Esophagus squamous epithelium (tissue), 5 donors: ENCODE data around the gene FRA10AC1. TPM values are rescaled to one million over a fixed set of nuclear protein-coding genes. Genes with fewer than 3 reads are reported as not detected.

ENCODE experiments used
- DNase-seq: peaks from one replicate; lab custom pipeline; 2025; lab: John Stamatoyannopoulos, UW
- H3K27ac ChIP-seq, 4 donors: fragments of 200-600 bp; sonication (generic); one replicate each; pipeline ENCODE4 v1.5.1; 2016 to 2019; ENCODE audit warnings: mild to moderate bottlenecking in 1 of 4
- H3K27me3 ChIP-seq, 4 donors: fragments of 200-600 bp; sonication (generic); 1 replicate in 3 of 4; 2 replicates in 1 of 4; pipeline versions ENCODE4 v1.5.1 to v1.6.0; 2017 to 2021; ENCODE audit warnings: antibody characterized with exemption in 1 of 4
- H3K36me3 ChIP-seq, 3 donors: fragments of 200-600 bp; sonication (generic); one replicate each; pipeline ENCODE4 v1.5.1; 2016 to 2019
- H3K4me1 ChIP-seq, 3 donors: fragments of 200-600 bp; sonication (generic); one replicate each; pipeline ENCODE4 v1.5.1; 2017 to 2019
- H3K4me3 ChIP-seq, 4 donors: fragments of 200-600 bp; sonication (generic); 1 replicate in 3 of 4; 2 replicates in 1 of 4; pipeline ENCODE4 v1.5.1; 2016 to 2019; ENCODE audit warnings: mild to moderate bottlenecking in 2 of 4, moderate library complexity in 1 of 4
- H3K9me3 ChIP-seq, 3 donors: fragments of 200-600 bp; sonication (generic); one replicate each; pipeline ENCODE4 v1.5.1; 2016 to 2019
- POLR2A ChIP-seq, 4 donors: fragments of 450-650 bp; IDR thresholded peaks; one replicate each; pipeline ENCODE4 v1.6.1; 2017; ENCODE audit warnings: antibody characterized with exemption in 4 of 4, mild to moderate bottlenecking in 4 of 4, moderate library complexity in 3 of 4
- WGBS, 2 donors: methylation state at CpG; one replicate each; pipeline ENCODE4 v1.1.5; 2018; 5-methylcytosine and 5-hydroxymethylcytosine counted together
- intact Hi-C: fragments of 100-400 bp; cut with DNase I; formaldehyde crosslinking; loops from one replicate; pipeline ENCODE4 v1.15.0; 2022
- total RNA-seq, 4 donors: library from RNA; depleted of rRNA; stranded (reverse); fragments of >200 nt; gene quantifications; one replicate each; pipeline ENCODE4 v1.1.0, GENCODE V29; 2016
- TF ChIP-seq, protein P1 (sequence below), 6 experiments: fragments of 450-650 bp in 4 of 6; fragments of 200-600 bp in 2 of 6; sonication (generic) in 2 of 6; IDR thresholded peaks; one replicate each; pipeline ENCODE4 v1.5.1; 2016 to 2019; ENCODE audit warnings: antibody characterized with exemption in 6 of 6, mild to moderate bottlenecking in 4 of 6, moderate library complexity in 4 of 6
- donor health status: DM: yes; HTN: yes; CAD: no.

The FRA10AC1 gene
- total RNA-seq, 4 donors from 2014 or later, result 5.0 to 12.0 (median 5.9) TPM

- DNase-seq, result no peak
- Histone ChIP-seq H3K9me3 (no peaks in the 10 kb centered on the region), H3K4me3 (no peak overlapping the region), H3K27ac (no peak overlapping the region), H3K4me1 (no peaks in the 10 kb centered on the region), H3K36me3 (no peaks in the 10 kb centered on the region), H3K27me3 (no peaks in the 10 kb centered on the region)
- WGBS, 2 donors, result 84 to 88% methylated on average over 1 of the region's 1 CpG
- TF ChIP-seq, protein P1, sequence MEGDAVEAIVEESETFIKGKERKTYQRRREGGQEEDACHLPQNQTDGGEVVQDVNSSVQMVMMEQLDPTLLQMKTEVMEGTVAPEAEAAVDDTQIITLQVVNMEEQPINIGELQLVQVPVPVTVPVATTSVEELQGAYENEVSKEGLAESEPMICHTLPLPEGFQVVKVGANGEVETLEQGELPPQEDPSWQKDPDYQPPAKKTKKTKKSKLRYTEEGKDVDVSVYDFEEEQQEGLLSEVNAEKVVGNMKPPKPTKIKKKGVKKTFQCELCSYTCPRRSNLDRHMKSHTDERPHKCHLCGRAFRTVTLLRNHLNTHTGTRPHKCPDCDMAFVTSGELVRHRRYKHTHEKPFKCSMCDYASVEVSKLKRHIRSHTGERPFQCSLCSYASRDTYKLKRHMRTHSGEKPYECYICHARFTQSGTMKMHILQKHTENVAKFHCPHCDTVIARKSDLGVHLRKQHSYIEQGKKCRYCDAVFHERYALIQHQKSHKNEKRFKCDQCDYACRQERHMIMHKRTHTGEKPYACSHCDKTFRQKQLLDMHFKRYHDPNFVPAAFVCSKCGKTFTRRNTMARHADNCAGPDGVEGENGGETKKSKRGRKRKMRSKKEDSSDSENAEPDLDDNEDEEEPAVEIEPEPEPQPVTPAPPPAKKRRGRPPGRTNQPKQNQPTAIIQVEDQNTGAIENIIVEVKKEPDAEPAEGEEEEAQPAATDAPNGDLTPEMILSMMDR (IDR thresholded peaks at IDR 0.05), result no peak
- TF ChIP-seq POLR2A (IDR thresholded peaks at IDR 0.05), result no peak
- intact Hi-C loops, result no loop called here
Measured at GRCh38 chr10:93652857-93653256, 49.5 kb downstream of the FRA10AC1 start.

DNA sequence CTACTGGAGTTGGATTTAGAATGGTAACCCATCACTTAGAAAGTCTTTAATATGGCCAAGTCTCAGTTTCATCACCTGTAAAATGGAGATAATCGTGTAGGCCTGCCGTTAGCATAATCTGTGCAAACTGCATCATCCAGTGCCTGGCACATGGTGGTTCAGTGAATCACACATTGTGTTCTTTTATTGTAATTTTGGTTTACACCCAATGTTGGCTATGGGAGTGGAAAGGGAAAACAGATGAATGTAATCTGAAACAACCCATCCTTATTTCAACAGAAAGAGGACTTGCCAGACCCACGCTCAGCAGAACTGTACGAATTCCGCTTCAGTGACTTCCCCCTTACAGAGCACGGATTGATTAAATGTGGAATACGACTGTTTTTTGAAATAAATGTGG is 62.6 kb downstream of the FRA10AC1 start:
- H3K4me3 ChIP-seq, result no peak overlapping the region
- no peak for TF ChIP-seq POLR2A (IDR thresholded peaks at IDR 0.05)
- TF ChIP-seq, protein P1 (IDR thresholded peaks at IDR 0.05), result no peak
- H3K36me3 ChIP-seq, result no peaks in the 10 kb centered on the region
- H3K4me1 ChIP-seq, result no peaks in the 10 kb centered on the region
- no peaks in the 10 kb centered on the region for H3K9me3 ChIP-seq
- 80 to 87% methylated on average over 7 of the region's 7 CpGs for WGBS, 2 donors
- H3K27me3 ChIP-seq, result no peaks in the 10 kb centered on the region
- DNase-seq, result no peak
- intact Hi-C loops, result no loop called here
- H3K27ac ChIP-seq, result no peak overlapping the region

- Histone ChIP-seq H3K36me3 (no peaks in the 10 kb centered on the region), H3K4me1 (no peaks in the 10 kb centered on the region), H3K27me3 (peaks cover 0 to 12% (median 0%) of the 10 kb centered on the region in 4 donors), H3K9me3 (no peaks in the 10 kb centered on the region), H3K4me3 (no peak overlapping the region), H3K27ac (no peak overlapping the region)
- WGBS, 2 donors, result 75 to 82% methylated on average over 10 to 12 of the region's 15 CpGs
- intact Hi-C loops, result no loop called here
- TF ChIP-seq, protein P1 (IDR thresholded peaks at IDR 0.05), result no peak
- DNase-seq, result no peak
Measured at GRCh38 chr10:93630625-93631557, 71.5 kb downstream of the FRA10AC1 start.

- H3K27me3 ChIP-seq, result peaks cover 0 to 12% (median 0%) of the 10 kb centered on the region in 4 donors
- no peak overlapping the region for H3K27ac ChIP-seq
- H3K4me1 ChIP-seq, result no peaks in the 10 kb centered on the region
- no peaks in the 10 kb centered on the region for H3K9me3 ChIP-seq
- no peak for TF ChIP-seq POLR2A (IDR thresholded peaks at IDR 0.05)
- TF ChIP-seq, protein P1 (IDR thresholded peaks at IDR 0.05), result no peak
- H3K4me3 ChIP-seq, result no peak overlapping the region
- intact Hi-C loops, result no loop called here
- no peaks in the 10 kb centered on the region for H3K36me3 ChIP-seq
- DNase-seq, result no peak
- WGBS, 2 donors, result 48 to 60% methylated on average over 6 to 7 of the region's 7 CpGs
Measured at GRCh38 chr10:93629647-93630305, 72.6 kb downstream of the FRA10AC1 start.

DNA sequence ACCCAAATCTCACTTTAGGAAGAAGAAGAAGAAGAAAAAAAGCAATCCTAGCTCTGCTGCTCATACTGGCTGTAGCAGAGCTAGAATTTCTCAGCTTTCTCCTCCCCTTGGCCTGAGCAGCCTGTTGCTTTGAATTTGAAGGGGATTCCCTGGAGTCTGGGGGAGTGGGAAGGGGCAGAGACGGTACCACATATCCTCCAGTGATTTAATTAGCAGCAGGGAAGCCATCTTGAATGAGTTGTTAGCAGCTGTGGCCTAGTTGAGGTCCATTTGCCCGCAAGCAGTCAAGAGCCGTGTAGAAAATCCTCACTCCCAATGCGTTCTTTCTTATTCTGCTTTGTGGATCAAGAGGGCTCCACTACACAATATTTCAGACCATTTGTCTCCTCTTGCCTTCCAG is 73.5 kb downstream of the FRA10AC1 start:
- intact Hi-C loops, result no loop called here
- TF ChIP-seq, protein P1 (IDR thresholded peaks at IDR 0.05), result no peak
- TF ChIP-seq POLR2A (IDR thresholded peaks at IDR 0.05), result no peak

More for the DNA sequence above, 73.5 kb downstream of the FRA10AC1 start:
- Histone ChIP-seq H3K27ac (no peak overlapping the region), H3K27me3 (peaks cover 0 to 15% (median 0%) of the 10 kb centered on the region in 4 donors), H3K4me3 (no peak overlapping the region), H3K36me3 (no peaks in the 10 kb centered on the region), H3K4me1 (no peaks in the 10 kb centered on the region), H3K9me3 (no peaks in the 10 kb centered on the region)
- WGBS, 2 donors, result 75 to 100% methylated on average over 3 to 4 of the region's 4 CpGs
- DNase-seq, result no peak
